HEK293 (cell line): Measurements from ENCODE around the gene GJC2.
"Not testable (repeated sequence)": the region's sequence is repeated elsewhere in the genome, so short reads cannot be mapped to it uniquely, and the experiment has no call there.

Source experiments
- CTCF ChIA-PET: fragments of 350-600 bp; formaldehyde crosslinking; extraction: SDS; loops from one replicate; lab custom pipeline; 2021; ENCODE audit warnings: antibody characterized with exemption; lab: Yijun Ruan, JAX
- POLR2A ChIA-PET: fragments of 300-600 bp; formaldehyde crosslinking; extraction: SDS; loops from one replicate; lab custom pipeline; 2020; ENCODE audit warnings: antibody characterized with exemption, inconsistent platforms; lab: Yijun Ruan, JAX
- H3K27ac ChIP-seq: fragments of 200-500 bp; sonication (Bioruptor generic); 2 replicates; pipeline ENCODE4 v1.5.1; 2014; ENCODE audit warnings: low read depth, low read length, control low read depth, inconsistent platforms; ENCODE audit errors: extremely low read depth
- H3K36me3 ChIP-seq, 2 experiments: fragments of 200-500 bp in 1 of 2; sonication (Bioruptor generic) in 1 of 2; 1 replicate in 1 of 2; 2 replicates in 1 of 2; pipeline ENCODE4 v1.5.1; 2014 to 2017; ENCODE audit warnings: inconsistent platforms in 2 of 2, low read length in 2 of 2; ENCODE audit not compliant: control insufficient read depth in 2 of 2, insufficient read depth in 1 of 2
- H3K4me1 ChIP-seq: fragments of 200-500 bp; sonication (Bioruptor generic); 2 replicates; pipeline ENCODE4 v1.5.1; 2014; ENCODE audit warnings: mild to moderate bottlenecking, low read length, inconsistent platforms; ENCODE audit not compliant: control insufficient read depth, insufficient read depth
- H3K4me3 ChIP-seq: 2 replicates; pipeline ENCODE4 v1.5.1; 2011; ENCODE audit warnings: low read depth, mild to moderate bottlenecking, control low read depth, low read length, moderate library complexity
- H3K9me3 ChIP-seq: fragments of 200-500 bp; sonication (Bioruptor generic); 2 replicates; pipeline ENCODE4 v1.5.1; 2014; ENCODE audit warnings: low read depth, low read length, inconsistent platforms; ENCODE audit not compliant: control insufficient read depth, insufficient read depth
- SETDB1 ChIP-seq: IDR thresholded peaks from one replicate; pipeline ENCODE4 v1.6.1; 2017; ENCODE audit warnings: mild to moderate bottlenecking, low read length, moderate library complexity, mixed read lengths; ENCODE audit not compliant: insufficient read length
- WT1 ChIP-seq: fragments of 450-650 bp; formaldehyde crosslinking; IDR thresholded peaks from 2 replicates; pipeline ENCODE4 v1.5.1; 2016; ENCODE audit warnings: missing biosample characterization, missing genetic modification characterization
- ZBTB21 ChIP-seq: fragments of 450-650 bp; formaldehyde crosslinking; IDR thresholded peaks from 2 replicates; pipeline ENCODE4 v1.5.1; 2017; ENCODE audit warnings: missing biosample characterization, missing genetic modification characterization
- ZBTB8A ChIP-seq: fragments of 450-650 bp; formaldehyde crosslinking; IDR thresholded peaks from 2 replicates; pipeline ENCODE4 v1.5.1; 2016; ENCODE audit warnings: missing biosample characterization, missing genetic modification characterization
- ZFP37 ChIP-seq: fragments of 450-650 bp; formaldehyde crosslinking; IDR thresholded peaks from 2 replicates; pipeline ENCODE4 v1.5.1; 2016; ENCODE audit warnings: missing biosample characterization, missing genetic modification characterization
- ZNF175 ChIP-seq: fragments of 450-650 bp; formaldehyde crosslinking; IDR thresholded peaks from 2 replicates; pipeline ENCODE4 v1.5.1; 2016; ENCODE audit warnings: missing biosample characterization, missing genetic modification characterization
- ZNF202 ChIP-seq: fragments of 450-650 bp; formaldehyde crosslinking; IDR thresholded peaks from 2 replicates; pipeline ENCODE4 v1.5.1; 2016; ENCODE audit warnings: missing biosample characterization, missing genetic modification characterization, borderline replicate concordance
- ZNF214 ChIP-seq: fragments of 450-650 bp; formaldehyde crosslinking; IDR thresholded peaks from 2 replicates; pipeline ENCODE4 v1.5.1; 2017; ENCODE audit warnings: missing biosample characterization, mild to moderate bottlenecking, missing genetic modification characterization, borderline replicate concordance
- ZNF292 ChIP-seq: fragments of 450-650 bp; formaldehyde crosslinking; IDR thresholded peaks from 2 replicates; pipeline ENCODE4 v1.5.1; 2016; ENCODE audit warnings: low read depth, missing biosample characterization, missing genetic modification characterization, borderline replicate concordance
- ZNF37A ChIP-seq: fragments of 450-650 bp; IDR thresholded peaks from 2 replicates; pipeline ENCODE4 v1.5.1; 2018; ENCODE audit warnings: missing biosample characterization, missing genetic modification characterization
- ZNF391 ChIP-seq: fragments of 450-650 bp; formaldehyde crosslinking; IDR thresholded peaks from 2 replicates; pipeline ENCODE4 v1.5.1; 2016; ENCODE audit warnings: low read depth, missing biosample characterization, missing genetic modification characterization, borderline replicate concordance
- ZNF423 ChIP-seq: fragments of 450-650 bp; formaldehyde crosslinking; IDR thresholded peaks from 2 replicates; pipeline ENCODE4 v1.5.1; 2016; ENCODE audit warnings: missing biosample characterization, missing genetic modification characterization
- ZNF48 ChIP-seq: fragments of 450-650 bp; formaldehyde crosslinking; IDR thresholded peaks from 2 replicates; pipeline ENCODE4 v1.5.1; 2016; ENCODE audit warnings: missing biosample characterization, missing genetic modification characterization
- ZNF549 ChIP-seq: fragments of 450-650 bp; IDR thresholded peaks from 2 replicates; pipeline ENCODE4 v1.5.1; 2018; ENCODE audit warnings: missing biosample characterization, missing genetic modification characterization, mild to moderate bottlenecking, inconsistent platforms, moderate library complexity
- ZNF830 ChIP-seq: fragments of 450-650 bp; IDR thresholded peaks from 2 replicates; pipeline ENCODE4 v1.5.0; 2018; ENCODE audit warnings: missing biosample characterization, missing genetic modification characterization, low read depth, mild to moderate bottlenecking, moderate library complexity
- TF ChIP-seq, protein P1 (sequence below): fragments of 450-650 bp; formaldehyde crosslinking; IDR thresholded peaks from 2 replicates; pipeline ENCODE4 v1.5.1; 2016; ENCODE audit warnings: missing biosample characterization, missing genetic modification characterization
- TF ChIP-seq, protein P2 (sequence below): fragments of 450-650 bp; formaldehyde crosslinking; IDR thresholded peaks from 2 replicates; pipeline ENCODE4 v1.5.1; 2016; ENCODE audit warnings: missing biosample characterization, missing genetic modification characterization
- TF ChIP-seq, protein P3 (sequence below): fragments of 450-650 bp; formaldehyde crosslinking; IDR thresholded peaks from 2 replicates; pipeline ENCODE4 v1.5.1; 2016; ENCODE audit warnings: missing biosample characterization, missing genetic modification characterization
- TF ChIP-seq, protein P4 (sequence below): fragments of 450-650 bp; formaldehyde crosslinking; IDR thresholded peaks from 2 replicates; pipeline ENCODE4 v1.5.1; 2016; ENCODE audit warnings: missing biosample characterization, missing genetic modification characterization
- TF ChIP-seq, protein P5 (sequence below): fragments of 450-650 bp; formaldehyde crosslinking; IDR thresholded peaks from 2 replicates; pipeline ENCODE4; 2016; ENCODE audit warnings: missing biosample characterization, missing genetic modification characterization
- TF ChIP-seq, protein P6 (sequence below): sonication (generic); formaldehyde crosslinking; IDR thresholded peaks from 2 replicates; pipeline ENCODE4 v1.8.1; 2022; ENCODE audit warnings: mild to moderate bottlenecking, moderate library complexity, missing genetic modification reagents

GJC2 gene

DNA sequence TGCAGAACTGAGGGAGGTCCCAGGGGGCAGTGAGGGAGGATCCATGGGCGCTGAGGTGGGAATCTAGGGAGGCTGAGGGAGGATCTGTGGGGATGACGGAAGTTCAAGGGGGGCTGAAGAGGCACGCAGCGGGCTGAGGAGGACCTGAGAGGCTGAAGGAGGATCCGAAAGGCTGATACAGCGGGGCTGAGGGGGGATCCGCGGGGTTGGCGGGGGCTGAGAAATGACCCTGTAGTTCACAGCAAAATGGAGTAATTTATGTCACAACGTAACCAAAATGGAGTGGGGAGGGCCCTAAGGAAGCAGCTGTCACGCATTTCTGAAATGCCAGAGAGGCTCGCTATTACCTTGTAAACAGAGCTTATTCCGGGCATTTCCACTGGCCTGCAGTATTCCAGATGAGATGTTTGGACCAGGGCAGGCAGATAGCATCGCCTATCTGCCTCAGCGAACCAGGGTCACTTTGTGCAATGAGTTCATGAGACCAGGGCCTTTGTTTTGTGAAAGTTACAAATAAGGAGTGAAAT lies 39.7 kb upstream of the GJC2 start (continued):
- TF ChIP-seq, protein P1, sequence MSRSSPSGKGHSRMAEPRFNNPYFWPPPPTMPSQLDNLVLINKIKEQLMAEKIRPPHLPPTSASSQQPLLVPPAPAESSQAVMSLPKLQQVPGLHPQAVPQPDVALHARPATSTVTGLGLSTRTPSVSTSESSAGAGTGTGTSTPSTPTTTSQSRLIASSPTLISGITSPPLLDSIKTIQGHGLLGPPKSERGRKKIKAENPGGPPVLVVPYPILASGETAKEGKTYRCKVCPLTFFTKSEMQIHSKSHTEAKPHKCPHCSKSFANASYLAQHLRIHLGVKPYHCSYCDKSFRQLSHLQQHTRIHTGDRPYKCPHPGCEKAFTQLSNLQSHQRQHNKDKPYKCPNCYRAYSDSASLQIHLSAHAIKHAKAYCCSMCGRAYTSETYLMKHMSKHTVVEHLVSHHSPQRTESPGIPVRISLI: no peak
- TF ChIP-seq, protein P2, sequence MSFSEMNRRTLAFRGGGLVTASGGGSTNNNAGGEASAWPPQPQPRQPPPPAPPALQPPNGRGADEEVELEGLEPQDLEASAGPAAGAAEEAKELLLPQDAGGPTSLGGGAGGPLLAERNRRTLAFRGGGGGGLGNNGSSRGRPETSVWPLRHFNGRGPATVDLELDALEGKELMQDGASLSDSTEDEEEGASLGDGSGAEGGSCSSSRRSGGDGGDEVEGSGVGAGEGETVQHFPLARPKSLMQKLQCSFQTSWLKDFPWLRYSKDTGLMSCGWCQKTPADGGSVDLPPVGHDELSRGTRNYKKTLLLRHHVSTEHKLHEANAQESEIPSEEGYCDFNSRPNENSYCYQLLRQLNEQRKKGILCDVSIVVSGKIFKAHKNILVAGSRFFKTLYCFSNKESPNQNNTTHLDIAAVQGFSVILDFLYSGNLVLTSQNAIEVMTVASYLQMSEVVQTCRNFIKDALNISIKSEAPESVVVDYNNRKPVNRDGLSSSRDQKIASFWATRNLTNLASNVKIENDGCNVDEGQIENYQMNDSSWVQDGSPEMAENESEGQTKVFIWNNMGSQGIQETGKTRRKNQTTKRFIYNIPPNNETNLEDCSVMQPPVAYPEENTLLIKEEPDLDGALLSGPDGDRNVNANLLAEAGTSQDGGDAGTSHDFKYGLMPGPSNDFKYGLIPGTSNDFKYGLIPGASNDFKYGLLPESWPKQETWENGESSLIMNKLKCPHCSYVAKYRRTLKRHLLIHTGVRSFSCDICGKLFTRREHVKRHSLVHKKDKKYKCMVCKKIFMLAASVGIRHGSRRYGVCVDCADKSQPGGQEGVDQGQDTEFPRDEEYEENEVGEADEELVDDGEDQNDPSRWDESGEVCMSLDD (tag by site-specific recombination): 0 out of 2 replicates have a peak, but pooled peaks have one; percentile 13
- TF ChIP-seq WT1 (tag by site-specific recombination): no peak; the same call in none of the 2 replicates
- TF ChIP-seq ZNF292 (tag by site-specific recombination): no peak
- no peak for TF ChIP-seq ZNF391
- no peak for TF ChIP-seq ZNF549 (tag by site-specific recombination)
- no peak for TF ChIP-seq ZFP37
- TF ChIP-seq, protein P3, sequence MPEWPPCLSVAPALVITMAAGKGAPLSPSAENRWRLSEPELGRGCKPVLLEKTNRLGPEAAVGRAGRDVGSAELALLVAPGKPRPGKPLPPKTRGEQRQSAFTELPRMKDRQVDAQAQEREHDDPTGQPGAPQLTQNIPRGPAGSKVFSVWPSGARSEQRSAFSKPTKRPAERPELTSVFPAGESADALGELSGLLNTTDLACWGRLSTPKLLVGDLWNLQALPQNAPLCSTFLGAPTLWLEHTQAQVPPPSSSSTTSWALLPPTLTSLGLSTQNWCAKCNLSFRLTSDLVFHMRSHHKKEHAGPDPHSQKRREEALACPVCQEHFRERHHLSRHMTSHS (tag by site-specific recombination): no peak
- no peak for TF ChIP-seq ZNF202 (tag by site-specific recombination)
- TF ChIP-seq, protein P4, sequence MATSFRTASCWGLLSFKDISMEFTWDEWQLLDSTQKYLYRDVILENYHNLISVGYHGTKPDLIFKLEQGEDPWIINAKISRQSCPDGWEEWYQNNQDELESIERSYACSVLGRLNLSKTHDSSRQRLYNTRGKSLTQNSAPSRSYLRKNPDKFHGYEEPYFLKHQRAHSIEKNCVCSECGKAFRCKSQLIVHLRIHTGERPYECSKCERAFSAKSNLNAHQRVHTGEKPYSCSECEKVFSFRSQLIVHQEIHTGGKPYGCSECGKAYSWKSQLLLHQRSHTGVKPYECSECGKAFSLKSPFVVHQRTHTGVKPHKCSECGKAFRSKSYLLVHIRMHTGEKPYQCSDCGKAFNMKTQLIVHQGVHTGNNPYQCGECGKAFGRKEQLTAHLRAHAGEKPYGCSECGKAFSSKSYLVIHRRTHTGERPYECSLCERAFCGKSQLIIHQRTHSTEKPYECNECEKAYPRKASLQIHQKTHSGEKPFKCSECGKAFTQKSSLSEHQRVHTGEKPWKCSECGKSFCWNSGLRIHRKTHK: no peak
- no peak for TF ChIP-seq ZNF175 (tag by site-specific recombination)
- TF ChIP-seq, protein P5, sequence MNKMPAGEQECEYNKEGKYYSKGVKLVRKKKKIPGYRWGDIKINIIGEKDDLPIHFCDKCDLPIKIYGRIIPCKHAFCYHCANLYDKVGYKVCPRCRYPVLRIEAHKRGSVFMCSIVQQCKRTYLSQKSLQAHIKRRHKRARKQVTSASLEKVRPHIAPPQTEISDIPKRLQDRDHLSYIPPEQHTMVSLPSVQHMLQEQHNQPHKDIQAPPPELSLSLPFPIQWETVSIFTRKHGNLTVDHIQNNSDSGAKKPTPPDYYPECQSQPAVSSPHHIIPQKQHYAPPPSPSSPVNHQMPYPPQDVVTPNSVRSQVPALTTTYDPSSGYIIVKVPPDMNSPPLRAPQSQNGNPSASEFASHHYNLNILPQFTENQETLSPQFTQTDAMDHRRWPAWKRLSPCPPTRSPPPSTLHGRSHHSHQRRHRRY (tag by site-specific recombination): no peak
- no peak for TF ChIP-seq ZBTB21
- peak; percentile 71 for TF ChIP-seq ZBTB8A (tag by site-specific recombination)

DNA sequence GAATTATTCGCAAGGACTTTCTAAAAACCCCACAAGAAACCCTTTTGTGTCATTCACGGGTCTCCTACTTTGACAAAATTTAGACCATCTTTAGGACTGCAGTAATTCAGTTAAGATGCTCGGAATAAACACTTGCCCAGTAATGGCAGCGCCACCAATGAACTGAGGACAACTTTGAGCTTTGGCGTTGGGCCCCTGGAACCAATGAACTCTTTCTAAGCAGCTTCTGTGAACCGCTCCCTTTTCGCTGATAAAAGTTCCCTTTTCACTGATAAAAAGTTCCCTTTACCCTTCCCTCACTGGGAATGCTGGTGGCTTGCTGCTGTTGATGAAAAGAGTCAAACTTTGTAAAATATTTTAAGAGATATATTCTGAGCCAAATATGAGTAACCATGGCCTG lies 39.2 kb upstream of the GJC2 start:
- ChIA-PET CTCF (interaction anchor here (0.6 to 9.9 kb wide), 4 partner anchors 12 to 231 kb away, joined by 3 to 57 read pairs (median 7); no protein-coding TSS in a partner anchor), POLR2A (no interaction called here)
- Histone ChIP-seq H3K4me3 (no peak overlapping the region), H3K9me3 (no peaks in the 10 kb centered on the region), H3K36me3 (peaks cover 6 to 25% of the 10 kb centered on the region in 2 experiments), H3K27ac (no peak overlapping the region), H3K4me1 (0 out of 2 replicates have a peak, but pooled peaks cover 3% of the 10 kb centered on the region)
- TF ChIP-seq SETDB1: no peak
- no peak for TF ChIP-seq ZNF830 (tag by site-specific recombination)
- no peak for TF ChIP-seq ZNF423 (tag by site-specific recombination)
- no peak for TF ChIP-seq ZNF214
- no peak for TF ChIP-seq ZBTB8A (tag by site-specific recombination)
- TF ChIP-seq, protein P6, sequence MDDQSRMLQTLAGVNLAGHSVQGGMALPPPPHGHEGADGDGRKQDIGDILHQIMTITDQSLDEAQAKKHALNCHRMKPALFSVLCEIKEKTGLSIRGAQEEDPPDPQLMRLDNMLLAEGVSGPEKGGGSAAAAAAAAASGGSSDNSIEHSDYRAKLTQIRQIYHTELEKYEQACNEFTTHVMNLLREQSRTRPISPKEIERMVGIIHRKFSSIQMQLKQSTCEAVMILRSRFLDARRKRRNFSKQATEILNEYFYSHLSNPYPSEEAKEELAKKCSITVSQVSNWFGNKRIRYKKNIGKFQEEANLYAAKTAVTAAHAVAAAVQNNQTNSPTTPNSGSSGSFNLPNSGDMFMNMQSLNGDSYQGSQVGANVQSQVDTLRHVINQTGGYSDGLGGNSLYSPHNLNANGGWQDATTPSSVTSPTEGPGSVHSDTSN (CRISPR knock-in tag): no peak
- TF ChIP-seq ZNF48 (tag by site-specific recombination): no peak
- no peak for TF ChIP-seq ZNF37A (tag by site-specific recombination)

DNA sequence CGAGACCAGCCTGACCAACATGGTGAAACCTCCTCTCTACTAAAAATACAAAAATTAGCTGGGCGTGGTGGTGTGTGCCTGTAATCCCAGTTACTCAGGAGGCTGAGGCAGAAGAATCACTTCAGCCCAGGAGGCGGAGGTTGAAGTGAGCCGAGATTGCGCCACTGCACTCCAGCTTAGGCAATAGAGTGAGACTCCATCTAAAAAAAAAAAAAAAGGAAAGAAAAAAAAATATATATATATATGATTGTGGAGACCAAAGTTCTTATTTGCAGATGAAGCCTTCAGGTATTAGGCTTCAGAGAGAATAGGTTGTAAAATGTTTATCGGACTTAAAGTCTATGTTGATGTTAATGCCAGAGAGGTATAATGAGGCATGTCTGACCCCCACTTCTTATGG lies 38.4 kb upstream of the GJC2 start:
- H3K4me1 ChIP-seq: not testable (repeated sequence)

More for the DNA sequence above, 38.4 kb upstream of the GJC2 start:
- CTCF ChIA-PET: interaction anchor here (0.7 to 9.9 kb wide), 3 partner anchors 11 to 112 kb away, joined by 3 to 57 read pairs (median 9); no protein-coding TSS in a partner anchor
- POLR2A ChIA-PET, H3K27ac ChIP-seq, H3K4me3 ChIP-seq, H3K9me3 ChIP-seq: not testable (repeated sequence)
- H3K36me3 ChIP-seq: peaks cover 6 to 17% of the 10 kb centered on the region in 2 experiments
